Activated CD4-positive, alpha-beta T cell treated with anti-CD3 and anti-CD28 coated beads for 1 hour (primary cell): ENCODE data around the gene SPTBN5.

Experiments
- DNase-seq: peaks from one replicate; pipeline ENCODE4 v3.0.0-alpha.2; 2020

SPTBN5 gene

DNA sequence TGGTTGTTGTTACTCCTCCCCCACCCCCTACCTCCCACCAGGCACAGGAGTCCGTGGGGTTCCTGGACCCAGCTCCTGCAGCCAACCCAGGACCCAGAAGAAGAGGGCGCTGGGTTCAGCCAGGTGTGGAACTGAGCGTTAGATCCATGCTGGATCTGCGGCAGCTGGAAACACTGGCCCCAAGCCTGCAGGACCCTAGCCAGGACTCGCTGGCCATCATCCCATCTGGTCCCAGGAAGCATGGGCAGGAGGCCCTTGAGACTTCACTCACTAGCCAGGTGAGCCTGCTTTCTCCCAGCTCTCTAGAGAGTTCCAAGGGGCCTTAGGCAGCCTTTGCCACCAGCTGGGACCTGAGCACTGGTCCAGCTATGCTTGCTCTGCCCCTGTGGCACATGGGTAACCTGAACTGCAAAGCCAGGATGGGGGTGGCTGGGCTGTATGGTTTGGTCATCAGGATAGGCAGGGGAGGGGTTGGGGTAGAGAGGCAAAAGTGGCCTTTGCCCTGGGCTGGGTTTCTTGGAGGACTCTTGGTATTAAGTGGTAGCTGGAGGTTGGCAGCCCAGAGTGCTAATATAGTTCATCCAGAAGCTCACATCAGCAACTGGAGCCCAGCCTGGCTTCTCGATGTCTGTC, 72.9 kb downstream of the SPTBN5 start:
- no peak for DNase-seq

DNA sequence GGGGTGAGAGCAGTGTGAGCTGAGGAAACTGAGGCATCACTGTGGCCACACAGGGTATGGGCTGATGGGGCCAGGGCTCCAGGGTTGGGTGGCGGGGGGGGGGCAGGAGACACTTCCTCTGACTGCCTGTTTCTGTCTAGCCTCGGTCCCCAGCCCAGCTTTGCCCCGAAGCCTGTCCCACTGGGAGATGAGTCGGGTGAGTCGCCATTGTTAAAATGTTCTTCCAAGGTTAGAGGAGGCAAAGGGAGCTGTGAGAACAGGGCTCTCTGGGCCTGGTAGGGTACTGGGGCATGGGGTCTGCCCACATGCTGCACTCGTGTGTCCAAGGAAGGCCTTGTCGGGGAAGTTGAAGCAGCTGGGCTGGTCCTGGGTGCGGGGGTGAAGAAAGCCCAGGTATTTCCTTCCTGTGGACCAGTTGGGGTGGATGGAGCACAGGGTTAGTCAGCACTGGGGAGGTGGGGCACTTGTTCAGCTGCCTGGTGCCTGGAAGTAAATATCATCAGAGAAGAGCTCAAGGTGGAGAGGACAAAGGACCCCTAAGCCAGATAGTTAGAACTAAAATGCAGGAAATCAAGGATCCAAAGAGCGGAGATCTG, 74.3 kb downstream of the SPTBN5 start:
- no peak for DNase-seq

DNA sequence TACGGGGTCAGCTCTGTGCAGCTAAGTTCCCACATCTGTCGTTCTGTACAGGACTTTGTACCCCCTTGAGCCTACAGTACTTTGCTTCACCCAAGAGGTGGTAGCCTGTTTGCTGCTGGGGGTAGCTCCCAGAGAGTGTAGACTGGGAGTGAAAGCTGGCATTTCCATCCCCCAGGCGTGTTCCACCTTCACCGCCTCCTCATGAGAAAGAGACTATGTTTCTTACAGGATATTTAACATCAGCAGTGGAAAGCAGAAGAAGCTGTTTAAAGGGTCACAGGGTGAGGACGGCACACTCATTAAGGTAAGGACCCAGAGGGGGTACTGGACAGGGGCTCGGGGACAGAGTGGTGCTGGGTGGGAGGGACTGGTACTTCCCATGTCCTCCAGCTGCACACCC, 76.1 kb downstream of the SPTBN5 start:
- no peak for DNase-seq

DNA sequence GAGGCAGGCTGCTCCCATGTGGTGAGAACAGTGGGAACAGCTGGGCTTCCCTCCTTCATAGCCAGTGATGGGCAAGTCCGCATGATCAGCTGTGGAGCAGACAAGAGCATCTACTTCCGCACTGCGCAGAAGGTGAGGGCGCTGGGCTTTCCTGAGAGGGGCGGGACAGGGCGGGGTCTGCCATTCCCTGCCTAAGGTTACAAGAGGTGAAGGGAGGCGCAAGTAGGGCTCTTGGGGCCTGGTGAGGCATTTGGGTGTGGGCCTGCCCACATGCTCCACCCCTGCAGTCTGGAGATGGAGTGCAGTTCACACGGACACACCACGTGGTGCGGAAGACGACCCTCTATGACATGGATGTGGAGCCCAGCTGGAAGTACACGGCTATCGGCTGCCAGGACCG, 76.5 kb downstream of the SPTBN5 start:
- no peak for DNase-seq

DNA sequence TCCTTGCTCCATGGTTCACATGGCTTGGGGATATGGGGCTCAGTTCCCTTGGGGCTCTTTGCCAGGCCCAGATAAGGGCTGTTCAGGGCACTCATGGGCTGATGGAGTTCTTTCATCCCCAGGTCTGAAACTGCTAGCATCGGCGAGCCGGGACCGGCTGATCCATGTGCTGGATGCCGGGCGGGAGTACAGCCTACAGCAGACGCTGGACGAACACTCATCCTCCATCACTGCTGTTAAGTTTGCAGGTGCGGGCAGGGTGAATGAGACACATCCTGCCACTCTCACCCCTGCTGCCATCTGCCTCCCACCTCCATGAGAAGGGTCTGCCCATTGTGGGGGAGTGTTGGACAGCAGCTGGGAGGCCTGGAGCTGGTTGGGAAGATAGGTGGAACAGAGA, 77.1 kb downstream of the SPTBN5 start:
- no peak for DNase-seq

- DNase-seq = no peak
These were observed 79.3 kb downstream of the SPTBN5 start for GRCh38 chr15:41814534-41814933.

GRCh38 chr15:41813426-41813825, 80.4 kb downstream of the SPTBN5 start:
- DNase-seq = no peak

DNA sequence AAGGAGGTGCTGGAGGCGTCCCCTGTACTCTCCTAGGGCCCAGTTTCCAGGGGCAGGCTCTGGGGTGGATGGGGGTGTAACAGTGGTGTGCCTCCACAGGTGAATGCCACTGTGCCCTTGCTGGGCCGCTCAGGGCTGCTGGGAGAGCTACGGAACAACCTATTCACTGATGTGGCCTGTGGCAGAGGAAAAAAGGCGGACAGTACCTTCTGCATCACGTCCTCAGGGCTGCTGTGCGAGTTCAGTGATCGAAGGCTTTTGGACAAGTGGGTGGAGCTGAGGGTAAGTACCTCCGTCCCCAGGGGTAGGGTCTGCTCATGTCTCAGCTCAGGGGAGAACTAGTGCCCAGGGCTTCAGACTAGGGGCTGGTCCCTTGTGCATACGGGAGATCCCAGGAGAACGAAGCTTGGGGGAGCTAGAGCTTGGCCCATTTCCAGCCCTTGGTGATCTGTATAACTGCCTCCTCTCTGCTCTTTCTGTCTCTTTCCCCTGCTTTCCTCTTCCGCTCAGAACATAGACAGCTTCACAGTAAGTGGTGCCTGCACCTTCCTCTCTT, 81.0 kb downstream of the SPTBN5 start:
- DNase-seq = no peak

DNA sequence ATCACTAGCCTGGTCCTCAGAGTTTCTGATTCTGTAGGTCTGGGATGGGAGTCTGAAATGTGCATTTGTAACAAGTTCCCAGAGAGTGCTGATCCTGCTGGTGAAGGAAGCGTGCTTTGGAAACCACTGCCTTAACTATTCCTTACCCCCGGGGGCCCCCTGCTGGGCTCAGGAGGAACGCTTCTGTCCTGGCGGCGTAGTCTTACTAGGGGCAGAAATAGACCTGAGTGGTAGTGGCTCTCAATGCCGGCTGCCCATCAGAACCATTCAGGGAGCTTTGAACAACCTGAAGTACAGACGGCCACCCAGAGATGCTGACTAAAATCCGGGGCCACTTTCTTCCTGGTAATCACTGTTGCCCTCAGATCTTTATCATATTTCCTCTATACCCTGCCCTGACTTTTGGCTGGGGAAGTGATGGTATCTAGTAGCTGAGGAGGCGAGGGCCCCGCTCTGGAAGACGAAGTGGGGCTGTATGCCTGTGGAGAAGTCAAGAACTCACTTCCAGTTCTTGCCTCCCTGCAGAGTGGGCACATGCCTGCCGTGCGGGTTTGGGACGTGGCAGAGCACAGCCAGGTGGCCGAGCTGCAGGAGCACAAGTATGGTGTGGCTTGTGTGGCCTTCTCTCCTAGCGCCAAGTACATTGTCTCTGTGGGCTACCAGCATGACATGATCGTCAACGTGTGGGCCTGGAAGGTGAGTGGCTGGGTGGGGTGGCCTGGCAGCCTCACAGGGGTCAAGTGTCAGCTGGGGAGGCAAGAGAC, 82.2 kb downstream of the SPTBN5 start:
- DNase-seq = peak; percentile 59

DNA sequence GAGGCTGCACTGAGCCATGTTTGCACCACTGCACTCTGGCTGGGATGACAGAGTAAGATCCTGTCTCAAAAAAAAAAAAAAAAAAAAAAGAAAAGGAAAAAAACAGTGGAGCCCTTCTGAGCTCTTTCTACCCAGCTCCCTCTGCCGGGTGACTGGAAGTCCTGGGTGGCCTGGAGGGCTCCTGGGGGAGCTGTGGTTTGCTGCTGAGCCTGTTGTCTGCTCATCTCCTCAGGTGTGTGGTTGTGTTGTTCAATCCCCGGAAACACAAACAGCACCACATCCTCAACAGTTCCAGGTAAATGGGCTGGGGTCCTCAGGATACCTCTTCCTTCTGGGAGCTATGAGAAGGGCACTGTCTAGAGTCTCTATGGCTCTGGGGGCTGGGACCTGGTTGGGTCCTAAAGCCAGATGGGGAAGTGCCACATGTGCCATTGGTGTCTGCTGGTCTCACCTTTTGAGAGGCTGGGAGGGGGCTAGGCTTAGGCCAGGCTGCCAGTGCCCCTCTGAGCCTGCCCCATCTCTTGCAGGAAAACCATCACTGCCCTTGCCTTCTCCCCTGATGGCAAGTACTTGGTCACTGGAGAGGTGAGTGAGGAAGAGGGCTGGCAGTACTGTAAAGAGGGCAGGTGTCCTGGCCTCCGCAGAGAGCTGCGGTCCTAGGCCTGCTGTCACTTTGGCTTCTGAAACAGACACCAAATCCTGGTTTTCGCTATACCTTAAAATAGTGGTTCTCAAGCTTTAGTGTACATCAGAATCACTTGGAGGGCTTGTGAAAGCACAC, 83.0 kb downstream of the SPTBN5 start:
- DNase-seq = no peak

DNA sequence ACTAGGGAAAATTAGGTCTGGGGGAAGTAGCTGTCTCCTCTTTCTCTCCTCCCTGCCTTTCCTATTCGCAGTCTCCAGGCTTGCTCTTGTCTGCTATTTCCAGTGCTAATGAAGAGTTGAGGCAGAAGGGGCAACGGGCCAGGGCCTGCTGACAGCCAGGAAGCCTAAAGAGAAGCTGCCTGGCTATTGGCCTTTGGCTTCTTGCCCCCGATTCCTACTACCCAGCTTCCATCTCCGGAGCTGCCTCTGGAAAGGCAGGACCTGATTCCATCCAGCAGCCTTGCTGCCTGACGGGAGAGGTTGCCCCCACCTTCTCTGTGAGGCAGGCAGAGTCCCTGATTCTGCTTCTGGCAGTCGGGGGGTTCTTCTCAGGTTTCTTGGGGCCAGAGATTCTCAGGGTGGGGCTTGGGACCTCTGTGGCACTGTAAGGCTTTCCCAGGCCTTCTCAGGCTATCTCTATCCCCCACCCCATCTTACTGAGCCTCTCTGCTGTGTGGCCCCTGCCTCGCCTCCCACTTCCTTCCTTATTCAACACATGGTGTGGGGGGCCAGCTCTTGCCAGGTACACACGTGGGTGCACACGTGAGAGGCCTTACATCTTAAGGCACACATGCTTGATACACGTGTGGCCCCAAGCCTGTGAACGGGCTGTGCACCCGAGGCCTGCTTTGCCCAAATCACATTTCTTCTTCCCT, 84.2 kb downstream of the SPTBN5 start:
- no peak for DNase-seq

DNA sequence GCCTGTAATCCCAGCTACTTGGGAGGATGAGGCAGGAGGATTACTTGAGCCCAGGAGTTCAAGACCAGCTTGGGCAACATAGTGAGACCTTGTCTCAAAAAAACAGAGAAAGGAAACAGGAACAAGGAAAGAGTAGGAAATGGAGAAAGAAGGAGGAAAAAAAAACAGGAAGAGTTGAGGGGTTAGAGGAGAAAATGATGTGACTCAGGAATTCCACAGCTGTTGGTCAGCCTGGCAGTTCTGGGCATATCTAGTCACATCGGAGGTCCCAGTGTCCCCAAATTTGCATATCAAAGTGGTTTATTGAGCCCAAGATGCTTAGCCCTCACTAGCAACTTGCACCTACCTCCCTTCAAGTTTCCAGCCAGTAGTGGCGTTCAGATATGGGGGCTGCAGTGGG, 84.7 kb downstream of the SPTBN5 start:
- no peak for DNase-seq

- no peak for DNase-seq
These were observed 87.3 kb downstream of the SPTBN5 start for GRCh38 chr15:41806291-41807181.

DNA sequence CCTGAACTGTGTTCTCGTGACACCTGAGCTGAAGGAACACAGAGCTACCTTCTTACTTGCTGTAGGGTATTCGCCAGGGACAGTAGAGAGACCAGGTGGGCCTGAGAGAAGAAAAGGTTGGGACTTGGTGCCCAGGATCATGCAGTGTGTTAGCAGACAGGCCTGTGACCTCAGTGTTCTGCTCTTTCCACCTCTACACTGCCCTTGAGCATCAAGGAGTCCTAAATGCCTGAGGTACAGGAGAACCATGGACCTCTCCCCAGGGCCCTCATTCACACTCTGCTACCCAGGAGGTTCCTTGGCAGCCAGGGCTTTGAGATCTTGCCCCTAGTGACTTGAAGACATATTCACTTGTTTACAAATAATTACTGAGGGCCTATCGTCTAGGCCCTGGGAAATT, 88.1 kb downstream of the SPTBN5 start:
- no peak for DNase-seq

DNA sequence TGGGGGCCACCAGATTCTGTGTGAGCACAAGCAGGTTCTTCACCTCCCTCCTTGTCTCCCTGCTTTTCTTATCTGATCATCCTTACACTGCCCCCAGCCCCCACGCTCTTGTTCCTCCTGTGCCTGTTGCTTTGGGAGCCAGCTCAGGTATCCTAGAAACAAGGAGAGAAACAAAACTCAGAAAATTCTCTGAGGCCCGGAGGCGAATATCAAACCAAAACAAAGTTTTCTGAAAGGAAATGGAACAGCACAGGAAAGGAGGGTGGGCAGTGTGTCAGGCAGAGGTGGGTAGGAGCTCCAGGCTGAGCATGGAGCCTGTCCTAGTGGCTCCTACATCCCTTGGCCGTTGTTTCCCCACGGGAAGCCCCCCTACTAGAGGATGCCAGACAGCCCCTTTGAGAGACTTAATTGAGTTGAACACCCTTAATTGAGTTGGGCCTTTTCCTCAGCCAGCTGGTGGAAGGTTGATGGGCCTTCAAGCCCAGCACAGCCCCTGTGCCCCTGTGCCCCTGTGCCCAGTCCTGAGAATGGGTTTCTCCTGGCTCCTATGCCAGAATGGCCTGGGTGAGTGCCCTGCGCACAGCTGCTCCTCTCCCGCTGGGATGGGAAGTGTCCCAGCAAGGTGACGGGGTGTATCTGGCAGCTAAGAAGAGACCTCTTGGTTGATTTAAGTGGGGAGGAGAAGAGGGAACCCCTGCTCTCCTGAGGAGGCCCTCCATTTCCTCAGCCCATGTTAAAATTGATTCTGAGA, 88.8 kb downstream of the SPTBN5 start:
- no peak for DNase-seq

DNA sequence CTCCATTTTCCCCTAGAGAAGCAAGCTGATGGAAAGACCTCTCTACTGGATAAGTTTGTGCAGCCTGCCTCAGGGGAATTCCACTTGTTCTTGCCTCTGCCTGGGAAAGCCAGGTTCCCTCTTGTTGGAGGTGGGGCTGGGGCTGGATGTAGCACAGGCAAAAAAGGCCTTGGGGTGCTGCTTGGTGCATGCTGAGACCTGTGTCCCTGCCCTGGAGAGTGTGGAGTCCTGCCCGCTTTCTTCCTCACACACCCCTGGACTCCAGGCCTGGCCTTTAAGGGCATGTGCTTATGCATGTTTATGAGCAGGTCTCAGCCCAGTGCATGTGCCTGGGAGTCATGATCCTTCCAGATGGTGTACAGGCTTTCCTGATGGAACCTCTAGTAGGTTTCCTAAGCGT, 89.5 kb downstream of the SPTBN5 start:
- no peak for DNase-seq

DNA sequence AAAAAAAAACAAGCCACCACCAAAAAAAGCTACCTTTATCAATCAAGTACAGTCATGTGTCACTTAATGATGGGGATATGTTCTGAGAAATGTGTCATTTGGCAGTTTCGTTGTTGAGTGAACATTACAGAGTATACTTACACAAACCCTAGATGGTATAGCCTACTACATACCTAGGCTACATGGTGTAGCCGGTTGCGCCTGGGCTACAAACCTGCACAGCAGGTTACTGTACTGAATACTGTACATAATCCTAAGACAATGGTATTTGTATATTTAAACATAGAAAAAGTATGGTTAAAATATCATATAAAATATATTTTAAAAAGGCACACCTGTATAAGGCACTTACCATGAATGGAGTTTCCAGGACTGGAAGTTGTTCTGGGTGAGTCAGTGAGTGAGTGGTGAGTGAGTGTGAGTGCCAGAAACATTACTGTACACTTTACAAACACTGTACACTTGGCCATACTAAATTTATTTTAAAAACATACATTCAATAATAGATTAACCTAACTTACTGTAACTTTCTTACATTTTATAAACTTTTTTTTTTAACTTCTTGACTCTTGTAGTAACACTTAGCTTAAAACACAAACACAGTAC, 91.9 kb downstream of the SPTBN5 start:
- no peak for DNase-seq

DNA sequence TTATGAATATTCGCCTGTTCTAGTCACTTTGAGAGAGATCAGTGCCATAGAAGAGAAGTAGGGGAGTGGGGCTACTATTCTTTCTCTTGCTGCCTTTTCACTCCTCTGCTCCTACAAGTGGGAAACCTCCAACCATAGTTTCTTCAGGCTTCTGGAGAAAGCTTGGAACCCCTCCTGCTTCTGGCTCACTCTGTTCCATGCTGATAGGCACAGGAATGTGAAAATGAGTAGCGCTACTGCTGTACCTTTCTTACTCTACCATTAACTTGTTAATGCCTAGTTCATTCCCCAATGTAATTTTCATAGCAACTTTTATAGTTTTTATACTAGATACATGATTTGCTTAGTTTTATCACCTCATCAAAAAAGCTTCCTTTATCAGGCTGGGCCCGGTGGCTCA, 92.7 kb downstream of the SPTBN5 start:
- DNase-seq = no peak

DNA sequence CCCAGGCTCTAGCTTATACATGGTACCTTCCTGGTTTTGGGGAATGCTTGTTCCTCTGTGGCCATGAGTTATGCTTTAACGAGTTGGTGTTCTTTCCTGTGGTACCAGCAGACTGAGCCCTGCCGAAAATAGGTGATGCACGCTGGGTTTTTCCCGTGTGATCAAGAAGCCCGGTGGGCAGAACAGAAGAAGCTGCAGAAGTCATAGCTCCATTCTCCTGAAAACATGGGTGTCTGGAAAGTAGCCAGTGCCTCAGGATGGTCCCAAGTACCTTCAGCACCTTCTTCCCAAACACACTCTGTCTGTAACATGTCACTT, 94.4 kb downstream of the SPTBN5 start:
- no peak for DNase-seq
